Fibroblast of mammary gland (primary cell): Measurements from ENCODE around the gene S100A7A.

Experiments
- DNase-seq: peaks from one replicate; pipeline ENCODE4 v3.0.0-alpha.2; 2010; ENCODE audit warnings: low read depth
- H3K4me3 ChIP-seq: 2 replicates; pipeline ENCODE4 v1.5.1; 2011; ENCODE audit warnings: low read depth, mild to moderate bottlenecking, low read length, moderate library complexity; ENCODE audit not compliant: control insufficient read depth
- TF ChIP-seq, protein P1 (sequence below): conservative IDR thresholded peaks from 2 replicates; pipeline ENCODE4 v1.5.1; 2011; ENCODE audit warnings: low read depth, low read length, inconsistent platforms; ENCODE audit not compliant: control insufficient read depth, insufficient read depth

The S100A7A gene

GRCh38 chr1:153397924-153398651 lies 18.2 kb upstream of the S100A7A start:
- DNase-seq: no peak
- TF ChIP-seq, protein P1, sequence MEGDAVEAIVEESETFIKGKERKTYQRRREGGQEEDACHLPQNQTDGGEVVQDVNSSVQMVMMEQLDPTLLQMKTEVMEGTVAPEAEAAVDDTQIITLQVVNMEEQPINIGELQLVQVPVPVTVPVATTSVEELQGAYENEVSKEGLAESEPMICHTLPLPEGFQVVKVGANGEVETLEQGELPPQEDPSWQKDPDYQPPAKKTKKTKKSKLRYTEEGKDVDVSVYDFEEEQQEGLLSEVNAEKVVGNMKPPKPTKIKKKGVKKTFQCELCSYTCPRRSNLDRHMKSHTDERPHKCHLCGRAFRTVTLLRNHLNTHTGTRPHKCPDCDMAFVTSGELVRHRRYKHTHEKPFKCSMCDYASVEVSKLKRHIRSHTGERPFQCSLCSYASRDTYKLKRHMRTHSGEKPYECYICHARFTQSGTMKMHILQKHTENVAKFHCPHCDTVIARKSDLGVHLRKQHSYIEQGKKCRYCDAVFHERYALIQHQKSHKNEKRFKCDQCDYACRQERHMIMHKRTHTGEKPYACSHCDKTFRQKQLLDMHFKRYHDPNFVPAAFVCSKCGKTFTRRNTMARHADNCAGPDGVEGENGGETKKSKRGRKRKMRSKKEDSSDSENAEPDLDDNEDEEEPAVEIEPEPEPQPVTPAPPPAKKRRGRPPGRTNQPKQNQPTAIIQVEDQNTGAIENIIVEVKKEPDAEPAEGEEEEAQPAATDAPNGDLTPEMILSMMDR: no peak
- no peak overlapping the region for H3K4me3 ChIP-seq

DNA sequence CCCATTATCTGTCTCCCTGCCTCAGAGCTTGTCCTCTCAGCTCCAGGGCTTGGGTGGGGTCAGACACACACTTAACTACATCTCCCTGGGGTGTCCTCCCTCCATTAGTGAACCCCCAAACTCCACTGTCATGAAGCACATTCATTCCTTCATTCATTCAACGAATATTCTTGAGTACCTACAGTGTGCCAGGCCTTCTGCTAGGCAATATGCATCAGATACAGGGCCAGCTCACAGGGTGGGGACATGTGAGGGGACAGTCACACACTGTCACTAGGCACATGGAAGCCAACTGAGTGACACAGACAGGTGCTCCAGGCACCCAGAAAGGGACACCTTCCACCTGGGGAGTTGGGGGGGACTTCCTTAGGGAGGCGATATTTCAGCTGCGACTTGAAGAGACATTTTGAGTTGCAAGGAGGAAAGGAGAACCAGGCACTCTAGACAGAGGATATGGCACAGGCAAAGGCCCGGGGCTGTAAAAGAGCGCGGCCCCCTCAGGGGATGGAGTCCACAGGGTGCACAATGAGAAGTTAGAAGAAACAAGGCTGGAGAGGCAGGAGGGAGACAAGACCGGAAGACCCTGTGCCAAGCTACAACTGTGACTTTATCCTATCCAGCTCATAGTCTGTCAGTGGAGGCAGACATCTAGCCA lies 16.8 kb upstream of the S100A7A start:
- no peak overlapping the region for H3K4me3 ChIP-seq
- TF ChIP-seq, protein P1: no peak
- no peak for DNase-seq

GRCh38 chr1:153400244-153400643 lies 16.1 kb upstream of the S100A7A start:
- no peak for DNase-seq
- TF ChIP-seq, protein P1: peak; percentile 17
- no peak overlapping the region for H3K4me3 ChIP-seq

GRCh38 chr1:153401461-153401860 lies 14.9 kb upstream of the S100A7A start:
- no peak for DNase-seq
- no peak overlapping the region for H3K4me3 ChIP-seq
- TF ChIP-seq, protein P1: no peak

- no peak for DNase-seq
- TF ChIP-seq, protein P1: no peak
- no peak overlapping the region for H3K4me3 ChIP-seq
Measured at GRCh38 chr1:153402226-153402625, 14.1 kb upstream of the S100A7A start.

GRCh38 chr1:153403421-153404085 lies 12.8 kb upstream of the S100A7A start:
- no peak overlapping the region for H3K4me3 ChIP-seq
- no peak for DNase-seq
- TF ChIP-seq, protein P1: no peak
